ACC112 (cell line): ENCODE data around the gene PLK3.
"Not testable (repeated sequence)": the region's sequence is repeated elsewhere in the genome, so short reads cannot be mapped to it uniquely, and the experiment has no call there.

ENCODE experiments used
- H2AFZ ChIP-seq: fragments of 200-600 bp; sonication (generic); one replicate; pipeline ENCODE4 v1.6.0; 2017; ENCODE audit warnings: antibody characterized with exemption, low read length; ENCODE audit not compliant: unreplicated experiment
- H3K27ac ChIP-seq: fragments of 200-600 bp; sonication (generic); 2 replicates; pipeline ENCODE4 v1.5.1; 2014; ENCODE audit warnings: low read depth, mild to moderate bottlenecking, antibody characterized with exemption, low read length, moderate library complexity
- H3K27me3 ChIP-seq: fragments of 200-600 bp; sonication (generic); 2 replicates; pipeline ENCODE4 v1.6.1; 2014; ENCODE audit warnings: mild to moderate bottlenecking, antibody characterized with exemption, low read length, moderate library complexity, mixed read lengths; ENCODE audit not compliant: insufficient read depth
- H3K36me3 ChIP-seq: fragments of 200-600 bp; sonication (generic); 2 replicates; pipeline ENCODE4 v1.6.1; 2016; ENCODE audit warnings: mild to moderate bottlenecking, antibody characterized with exemption, low read length, moderate library complexity, mixed read lengths; ENCODE audit not compliant: insufficient read depth
- H3K4me1 ChIP-seq: fragments of 200-600 bp; sonication (generic); one replicate; pipeline ENCODE4 v1.6.1; 2016; ENCODE audit warnings: low read length, mixed read lengths; ENCODE audit not compliant: insufficient read depth, unreplicated experiment, control insufficient read depth
- H3K4me3 ChIP-seq: fragments of 200-600 bp; sonication (generic); 2 replicates; pipeline ENCODE4 v1.5.1; 2014; ENCODE audit warnings: mild to moderate bottlenecking, low read depth, low read length
- H3K79me2 ChIP-seq: fragments of 200-600 bp; sonication (generic); one replicate; pipeline ENCODE4 v1.6.0; 2016; ENCODE audit warnings: low read length; ENCODE audit not compliant: control insufficient read depth, unreplicated experiment, insufficient read depth

PLK3 gene

GRCh38 chr1:44799770-44800584, at the start of gene PLK3:
Gene PLK3 (plus strand): TSS chr1:44800377. CDS start chr1:44800464, 87 bp downstream.
- H3K36me3 ChIP-seq: peaks cover 13% of the 10 kb centered on the region; the same call in 1 of the 2 replicates
- peak within 1 kb of the TSS; percentile 81 for H2AFZ ChIP-seq
- H3K27me3 ChIP-seq: no peaks in the 10 kb centered on the region
- peak within 1 kb of the TSS; percentile 64 for H3K27ac ChIP-seq
- peak within 1 kb of the TSS; percentile 95 for H3K4me3 ChIP-seq
- peaks cover 33% of the 10 kb centered on the region for H3K79me2 ChIP-seq
- peaks cover 27% of the 10 kb centered on the region for H3K4me1 ChIP-seq

DNA sequence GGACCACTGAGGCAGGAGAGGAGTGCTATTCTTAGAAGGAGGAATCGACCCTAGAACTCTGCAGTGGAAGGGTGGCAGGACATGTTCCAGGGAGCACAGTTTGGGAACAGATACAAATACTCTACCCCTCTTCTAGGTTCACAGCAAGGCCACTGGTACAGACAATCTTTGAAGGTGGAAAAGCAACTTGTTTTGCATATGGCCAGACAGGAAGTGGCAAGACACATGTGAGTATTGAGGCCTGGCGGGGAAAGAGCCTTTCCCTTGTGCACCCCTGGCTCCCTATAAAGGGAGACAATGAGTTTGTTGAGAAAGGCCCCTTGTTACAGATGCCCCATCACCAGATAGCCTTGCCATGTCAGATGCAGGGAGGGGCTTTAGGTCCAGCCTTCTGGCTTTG, 42.8 kb upstream of the PLK3 start:
- Histone ChIP-seq H3K79me2 (no peaks in the 10 kb centered on the region), H3K27me3 (no peaks in the 10 kb centered on the region), H3K27ac (no peak overlapping the region), H3K4me3 (no peak overlapping the region), H3K36me3 (peaks cover 17% of the 10 kb centered on the region), H3K4me1 (no peaks in the 10 kb centered on the region), H2AFZ (no peak overlapping the region)

DNA sequence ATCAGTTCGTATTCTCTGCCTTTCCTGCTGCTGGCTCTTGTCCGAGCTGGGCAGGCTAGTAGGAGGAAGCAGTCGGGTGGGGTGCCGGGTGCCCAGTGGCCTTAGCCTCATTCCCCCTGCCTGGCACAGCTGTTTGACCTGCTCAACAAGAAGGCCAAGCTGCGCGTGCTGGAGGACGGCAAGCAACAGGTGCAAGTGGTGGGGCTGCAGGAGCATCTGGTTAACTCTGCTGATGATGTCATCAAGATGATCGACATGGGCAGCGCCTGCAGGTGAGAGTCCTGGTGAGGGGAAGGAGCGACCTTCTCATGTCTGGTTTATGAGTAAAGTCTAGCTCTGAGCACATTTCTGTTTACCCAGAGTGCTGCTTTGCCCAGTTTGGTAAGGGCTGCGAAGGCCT, 41.1 kb upstream of the PLK3 start:
- H3K4me1 ChIP-seq: no peaks in the 10 kb centered on the region
- H3K4me3 ChIP-seq: no peak overlapping the region
- no peak overlapping the region for H3K27ac ChIP-seq
- no peaks in the 10 kb centered on the region for H3K27me3 ChIP-seq
- H3K36me3 ChIP-seq: peaks cover 14% of the 10 kb centered on the region
- no peaks in the 10 kb centered on the region for H3K79me2 ChIP-seq
- no peak overlapping the region for H2AFZ ChIP-seq

DNA sequence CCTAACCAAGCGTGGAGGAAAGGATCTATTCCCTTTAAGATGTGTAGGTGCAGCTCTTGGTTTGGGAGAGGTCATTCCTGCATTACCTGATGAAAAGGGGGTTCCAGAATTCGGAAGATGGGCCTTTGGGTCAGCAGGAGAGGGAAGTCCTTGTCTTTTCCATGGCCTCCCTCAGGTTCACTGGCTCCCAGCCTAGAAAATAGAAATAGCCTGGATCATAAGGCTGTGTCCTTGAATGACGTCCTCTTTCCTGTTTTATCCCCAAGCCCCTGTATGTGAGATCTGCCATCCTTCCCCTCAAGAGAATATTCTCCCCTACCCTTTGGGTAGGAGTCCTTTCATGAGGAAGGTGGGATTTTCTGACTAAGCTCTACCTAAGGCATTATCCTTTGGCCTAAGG, 39.3 kb upstream of the PLK3 start:
- H3K36me3 ChIP-seq: peaks cover 14% of the 10 kb centered on the region
- H3K27me3 ChIP-seq: no peaks in the 10 kb centered on the region

DNA sequence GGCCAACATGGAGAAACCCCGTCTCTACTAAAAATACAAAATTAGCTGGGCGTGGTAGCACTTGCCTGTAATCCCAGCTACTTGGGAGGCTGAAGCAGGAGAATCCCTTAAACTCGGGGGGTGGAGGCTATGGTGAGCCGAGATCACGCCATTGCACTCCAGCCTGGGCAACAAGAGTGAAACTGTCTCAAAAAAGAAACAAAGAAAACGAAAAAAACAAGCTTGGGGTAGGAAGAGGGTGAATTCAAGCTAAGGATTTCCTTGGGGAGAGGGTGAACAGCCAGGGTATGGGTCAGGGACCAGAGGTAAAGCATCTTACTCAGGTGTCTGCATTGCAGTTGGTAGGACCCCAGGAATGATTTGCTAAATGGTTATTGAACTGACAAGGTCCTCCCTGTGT, 33.8 kb upstream of the PLK3 start:
- H3K27me3 ChIP-seq, H2AFZ ChIP-seq, H3K4me3 ChIP-seq, H3K4me1 ChIP-seq, H3K79me2 ChIP-seq, H3K27ac ChIP-seq: not testable (repeated sequence)
- H3K36me3 ChIP-seq: peaks cover 15% of the 10 kb centered on the region; the same call in 1 of the 2 replicates

More for the DNA sequence above, 39.3 kb upstream of the PLK3 start:
- Histone ChIP-seq H3K4me1 (no peaks in the 10 kb centered on the region), H3K79me2 (no peaks in the 10 kb centered on the region), H2AFZ (no peak overlapping the region), H3K4me3 (no peak overlapping the region), H3K27ac (no peak overlapping the region)

GRCh38 chr1:44775078-44775929, 24.9 kb upstream of the PLK3 start, which contains the start of gene RPS8:
Gene RPS8 (plus strand): TSS chr1:44775540. CDS start chr1:44775597, 57 bp downstream.
- Histone ChIP-seq H3K36me3 (peaks cover 27% of the 10 kb centered on the region; the same call in 1 of the 2 replicates), H3K27me3 (no peaks in the 10 kb centered on the region), H3K27ac (peak within 1 kb of the TSS; percentile 78), H3K79me2 (peaks cover 45% of the 10 kb centered on the region), H3K4me1 (peaks cover 12% of the 10 kb centered on the region), H2AFZ (peak within 1 kb of the TSS; percentile 53), H3K4me3 (peak within 1 kb of the TSS; percentile 87)

GRCh38 chr1:44775930-44776729, 24.0 kb upstream of the PLK3 start:
- H3K79me2 ChIP-seq: peaks cover 45% of the 10 kb centered on the region
- H2AFZ ChIP-seq: no peak overlapping the region
- H3K27ac ChIP-seq: peak overlapping the region; percentile 78
- peaks cover 27% of the 10 kb centered on the region; the same call in 1 of the 2 replicates for H3K36me3 ChIP-seq
- no peaks in the 10 kb centered on the region for H3K27me3 ChIP-seq
- peak overlapping the region; percentile 87 for H3K4me3 ChIP-seq
- H3K4me1 ChIP-seq: peaks cover 12% of the 10 kb centered on the region

DNA sequence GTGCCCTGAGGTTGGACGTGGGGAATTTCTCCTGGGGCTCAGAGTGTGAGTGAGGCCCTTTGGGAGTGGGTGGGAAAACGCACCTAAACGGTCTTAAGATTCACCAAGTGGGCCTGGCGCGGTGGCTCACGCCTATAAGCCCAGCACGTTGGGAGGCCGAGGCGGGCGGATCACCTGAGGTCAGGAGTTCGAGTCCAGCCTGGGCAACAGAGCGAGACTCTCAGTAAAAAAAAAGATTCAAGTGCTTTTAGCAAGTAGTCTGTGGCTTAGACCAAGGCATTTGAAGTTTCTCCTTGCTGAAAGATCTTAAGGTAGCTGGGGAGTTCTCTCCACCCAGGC, 23.5 kb upstream of the PLK3 start:
- Histone ChIP-seq H3K36me3 (peaks cover 27% of the 10 kb centered on the region; the same call in 1 of the 2 replicates), H3K79me2 (peaks cover 45% of the 10 kb centered on the region), H3K4me1 (peaks cover 12% of the 10 kb centered on the region), H3K27me3 (no peaks in the 10 kb centered on the region), H3K4me3 (peak overlapping the region; percentile 87), H2AFZ (no peak overlapping the region), H3K27ac (peak overlapping the region; percentile 78; the same call in 1 of the 2 replicates)

DNA sequence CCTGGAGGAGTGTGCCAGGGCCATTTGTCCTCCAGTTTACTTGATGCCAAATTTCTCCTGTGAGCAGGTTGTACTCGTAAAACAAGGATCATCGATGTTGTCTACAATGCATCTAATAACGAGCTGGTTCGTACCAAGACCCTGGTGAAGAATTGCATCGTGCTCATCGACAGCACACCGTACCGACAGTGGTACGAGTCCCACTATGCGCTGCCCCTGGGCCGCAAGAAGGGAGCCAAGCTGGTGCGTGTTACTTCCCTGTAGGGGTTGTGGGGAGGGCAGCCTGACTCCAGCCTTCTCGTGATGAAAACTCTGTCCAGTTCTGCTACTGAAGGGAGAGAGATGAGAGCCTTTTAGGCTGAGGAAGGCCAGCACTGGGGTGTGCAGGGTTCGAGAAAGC, 22.6 kb upstream of the PLK3 start:
- H3K4me3 ChIP-seq: peak overlapping the region; percentile 87
- peaks cover 27% of the 10 kb centered on the region; the same call in 1 of the 2 replicates for H3K36me3 ChIP-seq
- peaks cover 45% of the 10 kb centered on the region for H3K79me2 ChIP-seq
- H3K27me3 ChIP-seq: no peaks in the 10 kb centered on the region
- H3K4me1 ChIP-seq: peaks cover 12% of the 10 kb centered on the region
- no peak overlapping the region for H3K27ac ChIP-seq
- H2AFZ ChIP-seq: no peak overlapping the region
